Neural crest cell (in vitro differentiated cells): ENCODE results near the gene HCCS. TPM values are rescaled to one million over a fixed set of nuclear protein-coding genes. Genes with fewer than 3 reads are reported as not detected.

ENCODE experiments used
- DNase-seq: peaks from one replicate; pipeline ENCODE4 v3.0.0; 2021; ENCODE audit warnings: low read depth, mixed read lengths, low spot score
- H3K27ac Mint-ChIP-seq: one replicate; pipeline ENCODE4 v1.8.0; 2021; ENCODE audit warnings: mild to moderate bottlenecking, mixed read lengths; ENCODE audit not compliant: unreplicated experiment
- H3K27me3 Mint-ChIP-seq: 2 replicates; pipeline ENCODE4 v1.8.0; 2021; ENCODE audit warnings: low read depth, mild to moderate bottlenecking, mixed read lengths
- H3K36me3 Mint-ChIP-seq: 2 replicates; pipeline ENCODE4 v1.8.0; 2021; ENCODE audit warnings: low read depth, mild to moderate bottlenecking, mixed read lengths
- H3K4me1 Mint-ChIP-seq: 2 replicates; pipeline ENCODE4 v1.8.0; 2021; ENCODE audit warnings: mixed read lengths
- H3K4me3 Mint-ChIP-seq: one replicate; pipeline ENCODE4 v1.8.0; 2021; ENCODE audit warnings: mild to moderate bottlenecking, mixed read lengths
- H3K9me3 Mint-ChIP-seq: 2 replicates; pipeline ENCODE4 v1.8.0; 2021; ENCODE audit warnings: mixed read lengths
- CTCF ChIP-seq: fragments of 200-600 bp; sonication (generic); conservative IDR thresholded peaks from 2 replicates; pipeline ENCODE4 v1.5.0; 2021; ENCODE audit warnings: antibody characterized with exemption, mild to moderate bottlenecking
- total RNA-seq: library from RNA; stranded (reverse); gene quantifications from 2 replicates; pipeline ENCODE4 v1.2.1, GENCODE V29; 2021

HCCS gene
- total RNA-seq, 1 donor from 2014 or later: 20.9 TPM

GRCh38 chrX:11172415-11172814 is 61.3 kb downstream of the HCCS start:
- H3K27me3 Mint-ChIP-seq: no peaks in the 10 kb centered on the region

More at GRCh38 chrX:11172415-11172814, 61.3 kb downstream of the HCCS start:
- Mint-ChIP-seq H3K36me3 (peaks cover 9% of the 10 kb centered on the region), H3K4me1 (no peaks in the 10 kb centered on the region), H3K9me3 (peaks cover 8% of the 10 kb centered on the region), H3K27ac (no peak overlapping the region), H3K4me3 (no peak overlapping the region)
- no peak for DNase-seq
- no peak for TF ChIP-seq CTCF

Other genes with a start within 250 kb of the HCCS start
- gene AMELX, start 182.1 kb downstream of the HCCS start, total RNA-seq: not detected in 2 replicates